ENCODE results near the gene CFAP46.

The CFAP46 gene

DNA sequence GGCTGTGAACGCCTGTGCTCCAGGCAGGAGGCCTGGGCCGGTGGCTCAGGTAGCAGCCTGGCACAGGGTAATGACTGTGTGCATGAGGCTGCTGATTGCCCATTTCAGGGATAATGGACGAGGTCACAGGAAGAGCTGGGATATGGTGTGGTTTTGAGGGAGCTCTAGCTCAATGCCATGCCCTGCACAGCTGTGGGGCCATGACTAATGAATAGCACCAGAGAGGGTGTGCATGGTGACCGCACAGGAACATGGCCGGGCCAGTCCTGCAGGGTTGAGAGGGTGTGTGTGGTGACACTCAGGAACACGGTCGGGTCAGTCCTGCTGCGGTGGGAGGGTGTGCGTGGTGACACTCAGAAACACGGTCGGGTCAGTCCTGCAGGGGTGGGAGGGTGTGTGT is 178.3 kb downstream of the CFAP46 start:
- no peak for DNase-seq

DNA sequence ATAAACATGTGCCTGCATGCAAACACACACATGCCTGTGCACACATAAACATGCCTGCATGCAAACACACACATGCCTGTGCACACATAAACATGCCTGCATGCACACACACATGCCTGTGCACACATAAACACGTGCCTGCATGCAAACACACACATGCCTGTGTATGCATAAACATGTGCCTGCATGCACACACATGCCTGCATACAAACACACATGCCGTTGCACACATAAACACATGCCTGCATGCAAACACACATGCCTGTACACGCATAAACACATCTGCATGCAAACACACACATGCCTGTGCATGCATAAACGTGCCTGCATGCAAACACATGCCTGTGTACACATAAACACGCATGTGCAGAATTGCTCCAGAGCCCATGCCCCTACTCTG is 178.8 kb downstream of the CFAP46 start:
- DNase-seq = no peak

DNA sequence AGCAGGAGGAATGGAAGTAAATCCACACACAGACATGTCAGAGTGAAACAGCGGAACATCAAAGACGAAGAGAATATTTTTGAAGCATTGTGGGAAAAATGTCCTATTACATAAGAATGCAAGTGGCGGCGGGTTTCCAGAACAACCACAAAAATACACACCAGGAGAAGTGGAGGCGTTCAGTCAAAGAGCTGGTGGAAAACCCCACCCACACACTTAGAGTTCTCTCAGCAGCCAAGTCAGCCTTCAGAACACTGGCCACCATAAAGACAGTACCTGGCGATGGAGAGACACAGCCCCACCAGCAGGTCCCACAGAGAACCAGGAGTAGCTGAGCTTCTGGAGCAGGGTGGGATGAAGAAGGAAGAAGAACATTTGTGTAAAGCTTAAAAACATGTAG is 180.1 kb downstream of the CFAP46 start:
- no peak for DNase-seq

DNA sequence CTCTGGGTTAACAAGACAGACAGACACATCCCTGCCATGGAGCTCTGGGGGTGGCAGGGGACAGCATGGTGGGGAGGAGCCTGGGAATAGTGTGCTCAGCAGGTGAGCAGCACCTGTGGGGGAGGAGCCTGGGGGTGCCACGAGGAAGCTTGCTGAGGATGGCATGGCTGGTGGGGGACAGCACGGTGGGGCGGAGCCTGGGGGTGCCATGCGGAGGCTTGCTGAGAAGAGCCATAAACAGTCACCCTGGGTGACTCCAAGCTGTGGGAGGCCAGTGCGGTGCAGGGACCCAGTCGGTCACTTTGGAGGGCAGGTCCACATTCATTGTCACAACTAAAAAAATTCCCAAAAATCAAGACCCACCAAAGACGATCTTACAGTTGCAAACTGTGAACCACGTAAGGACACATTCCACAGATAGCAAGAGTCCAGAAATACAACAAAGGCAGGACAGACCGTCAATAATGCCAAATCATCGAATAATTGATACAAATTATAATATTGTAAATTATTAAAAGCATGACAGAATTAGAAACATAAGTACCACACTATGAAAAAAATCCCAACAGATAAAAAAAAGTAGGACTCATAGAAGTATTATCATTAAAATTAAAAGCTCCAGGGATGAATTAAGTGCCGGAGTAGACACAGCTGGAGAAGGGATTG is 180.8 kb downstream of the CFAP46 start:
- DNase-seq = no peak

DNA sequence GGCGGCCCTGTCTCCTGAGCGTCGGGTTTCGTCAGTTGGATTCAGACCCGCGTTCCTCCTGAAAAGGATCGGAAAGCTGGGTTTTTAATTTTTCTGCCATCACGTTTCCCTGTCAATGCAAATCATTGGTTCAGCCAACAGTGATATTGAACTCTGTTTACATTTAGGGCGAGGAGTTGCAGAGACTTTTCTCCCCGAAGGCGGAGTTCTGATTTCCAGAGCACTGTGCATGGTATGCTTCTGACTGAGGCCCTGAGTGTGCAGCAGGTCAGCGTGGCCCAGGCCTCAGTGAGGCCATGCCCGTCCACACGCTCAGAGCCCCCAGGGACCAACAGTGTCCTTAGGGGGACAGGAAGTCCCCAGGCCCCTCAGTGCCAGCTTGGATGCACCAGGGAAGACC is 183.5 kb downstream of the CFAP46 start:
- no peak for DNase-seq

Measured in activated gamma-delta T cell treated with Interleukin-2 at 50 U/mL for 16 hours (primary cell).